Measurements from ENCODE around the gene UST. TPM values are rescaled to one million over a fixed set of nuclear protein-coding genes. Genes with fewer than 3 reads are reported as not detected.
"Not testable (repeated sequence)": the region's sequence is repeated elsewhere in the genome, so short reads cannot be mapped to it uniquely, and the experiment has no call there.

UST gene
- total and polyA plus RNA-seq, 8 donors, result 3.7 to 20.9 (median 8.6) TPM

DNA sequence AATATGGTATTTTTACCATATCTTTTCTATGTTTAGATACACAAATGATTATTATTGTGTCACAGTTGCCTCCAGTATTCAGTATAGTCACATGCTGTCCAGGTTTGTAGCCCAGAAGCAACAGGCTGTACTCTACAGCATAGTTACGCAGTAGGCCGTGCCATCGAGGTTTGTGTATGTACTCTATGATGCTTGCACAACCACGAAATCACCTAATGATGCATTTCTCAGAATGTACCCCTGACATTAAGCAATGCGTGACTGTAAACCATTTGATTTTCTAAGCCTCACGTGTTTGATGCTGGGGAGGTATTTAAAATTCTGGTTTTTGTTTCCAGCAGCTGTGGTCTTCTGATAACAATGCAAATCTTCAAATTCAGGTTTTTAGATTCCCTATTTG, 207.6 kb downstream of the UST start:
- DNase-seq (no peak), FAIRE-seq (no peak), ATAC-seq (no peak)
- Histone ChIP-seq H3K9me3 (no peaks in the 10 kb centered on the region), H3K36me3 (no peaks in the 10 kb centered on the region), H3K27me3 (no peaks in the 10 kb centered on the region), H3K4me3 (no peak overlapping the region), H3K27ac (no peak overlapping the region), H3K4me1 (no peaks in the 10 kb centered on the region)
- intact Hi-C loops (cut with DNase I), result loop anchor here in 2 of 3 donors (5.0 to 10.0 kb wide), 3 partner anchors 220 to 380 kb away; no protein-coding TSS in a partner anchor
- WGBS, 2 donors, result 93 to 95% methylated on average over 6 of the region's 6 CpGs
- TF ChIP-seq, protein P1, sequence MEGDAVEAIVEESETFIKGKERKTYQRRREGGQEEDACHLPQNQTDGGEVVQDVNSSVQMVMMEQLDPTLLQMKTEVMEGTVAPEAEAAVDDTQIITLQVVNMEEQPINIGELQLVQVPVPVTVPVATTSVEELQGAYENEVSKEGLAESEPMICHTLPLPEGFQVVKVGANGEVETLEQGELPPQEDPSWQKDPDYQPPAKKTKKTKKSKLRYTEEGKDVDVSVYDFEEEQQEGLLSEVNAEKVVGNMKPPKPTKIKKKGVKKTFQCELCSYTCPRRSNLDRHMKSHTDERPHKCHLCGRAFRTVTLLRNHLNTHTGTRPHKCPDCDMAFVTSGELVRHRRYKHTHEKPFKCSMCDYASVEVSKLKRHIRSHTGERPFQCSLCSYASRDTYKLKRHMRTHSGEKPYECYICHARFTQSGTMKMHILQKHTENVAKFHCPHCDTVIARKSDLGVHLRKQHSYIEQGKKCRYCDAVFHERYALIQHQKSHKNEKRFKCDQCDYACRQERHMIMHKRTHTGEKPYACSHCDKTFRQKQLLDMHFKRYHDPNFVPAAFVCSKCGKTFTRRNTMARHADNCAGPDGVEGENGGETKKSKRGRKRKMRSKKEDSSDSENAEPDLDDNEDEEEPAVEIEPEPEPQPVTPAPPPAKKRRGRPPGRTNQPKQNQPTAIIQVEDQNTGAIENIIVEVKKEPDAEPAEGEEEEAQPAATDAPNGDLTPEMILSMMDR (IDR thresholded peaks at IDR 0.05), result no peak

DNA sequence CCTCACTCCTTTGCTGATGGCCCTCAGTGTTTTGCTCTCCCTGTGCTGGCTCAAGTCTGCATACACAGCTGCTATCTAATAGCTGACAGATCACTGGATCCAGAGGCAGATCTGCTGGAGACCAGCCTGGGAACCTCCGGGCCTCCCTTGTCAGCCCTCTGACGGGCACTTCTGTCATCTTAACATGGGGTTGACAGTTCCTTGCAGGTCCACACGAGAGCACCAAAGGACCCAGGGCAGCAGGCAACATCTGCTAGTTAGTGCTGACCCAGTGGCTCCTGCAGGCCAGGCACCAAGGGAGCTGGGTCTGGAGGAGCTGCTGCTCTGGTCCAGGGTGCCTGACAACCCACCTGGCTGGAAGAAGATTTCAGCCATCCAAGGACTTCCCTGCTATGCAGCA, 208.1 kb downstream of the UST start:
- ATAC-seq (no peak), DNase-seq (no peak), FAIRE-seq (no peak)
- H3K4me3 ChIP-seq, result no peak overlapping the region
- TF ChIP-seq, protein P1 (IDR thresholded peaks at IDR 0.05), result no peak
- H3K4me1 ChIP-seq, result no peaks in the 10 kb centered on the region
- H3K9me3 ChIP-seq, result no peaks in the 10 kb centered on the region
- intact Hi-C loops (cut with DNase I), result loop anchor here in 2 of 3 donors (5.0 to 10.0 kb wide), 3 partner anchors 220 to 380 kb away; no protein-coding TSS in a partner anchor
- 65 to 76% methylated on average over 3 of the region's 3 CpGs for WGBS, 2 donors
- H3K27me3 ChIP-seq, result no peaks in the 10 kb centered on the region
- H3K27ac ChIP-seq, result no peak overlapping the region
- no peaks in the 10 kb centered on the region for H3K36me3 ChIP-seq

DNA sequence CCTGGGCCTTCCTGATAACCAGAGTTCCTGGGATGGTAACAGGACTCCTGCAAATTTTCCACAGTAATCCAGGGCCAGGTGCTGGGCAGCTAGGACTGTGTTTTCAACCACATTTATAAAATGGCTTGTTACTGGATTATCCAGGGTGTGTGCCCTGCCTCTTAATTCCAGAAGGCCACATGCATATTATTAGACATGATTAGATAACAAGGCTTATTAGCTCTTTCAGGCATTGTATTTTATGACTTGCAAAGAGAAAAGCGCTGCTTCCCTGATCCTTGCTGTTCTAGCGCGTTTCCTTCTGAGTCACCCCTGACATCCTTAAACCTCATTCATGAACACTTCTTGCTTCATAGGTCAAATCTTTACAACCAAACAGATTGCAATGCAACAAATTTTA, 208.6 kb downstream of the UST start:
- H3K9me3 ChIP-seq, result no peaks in the 10 kb centered on the region
- intact Hi-C loops (cut with DNase I), result loop anchor here in 2 of 3 donors (10.0 kb wide), 2 partner anchors 221 to 381 kb away; no protein-coding TSS in a partner anchor
- FAIRE-seq (no peak), ATAC-seq (no peak), DNase-seq (no peak)
- no peaks in the 10 kb centered on the region for H3K27me3 ChIP-seq
- TF ChIP-seq, protein P1 (IDR thresholded peaks at IDR 0.05), result no peak
- H3K4me3 ChIP-seq, result no peak overlapping the region
- H3K36me3 ChIP-seq, result no peaks in the 10 kb centered on the region
- 92 to 97% methylated on average over 3 of the region's 3 CpGs for WGBS, 2 donors
- no peak overlapping the region for H3K27ac ChIP-seq
- H3K4me1 ChIP-seq, result no peaks in the 10 kb centered on the region

DNA sequence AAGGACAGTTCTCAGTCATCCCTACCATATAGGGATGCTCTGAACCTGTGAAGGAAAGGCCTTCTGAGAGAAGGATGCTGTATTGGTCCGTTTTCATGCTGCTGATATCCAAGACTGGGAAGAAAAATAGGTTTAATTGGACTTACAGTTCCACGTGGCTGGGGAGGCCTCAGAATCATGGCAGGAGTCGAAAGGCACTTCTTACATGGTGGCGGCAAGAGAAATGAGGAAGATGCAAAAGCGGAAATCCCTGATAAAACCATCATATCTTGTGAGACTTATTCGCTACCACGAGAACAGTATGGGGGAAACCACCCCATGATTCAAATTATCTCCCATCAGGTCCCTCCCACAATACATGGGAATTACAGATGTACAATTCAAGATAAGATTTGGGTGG, 209.3 kb downstream of the UST start:
- not testable (repeated sequence) for FAIRE-seq, DNase-seq, H3K36me3 ChIP-seq, H3K27ac ChIP-seq, H3K4me1 ChIP-seq, H3K27me3 ChIP-seq, H3K4me3 ChIP-seq, H3K9me3 ChIP-seq, ATAC-seq
- intact Hi-C loops (cut with DNase I), result loop anchor here in 2 of 3 donors (10.0 kb wide), 2 partner anchors 221 to 381 kb away; no protein-coding TSS in a partner anchor
- 92 to 94% methylated on average over 7 of the region's 7 CpGs for WGBS, 2 donors

DNA sequence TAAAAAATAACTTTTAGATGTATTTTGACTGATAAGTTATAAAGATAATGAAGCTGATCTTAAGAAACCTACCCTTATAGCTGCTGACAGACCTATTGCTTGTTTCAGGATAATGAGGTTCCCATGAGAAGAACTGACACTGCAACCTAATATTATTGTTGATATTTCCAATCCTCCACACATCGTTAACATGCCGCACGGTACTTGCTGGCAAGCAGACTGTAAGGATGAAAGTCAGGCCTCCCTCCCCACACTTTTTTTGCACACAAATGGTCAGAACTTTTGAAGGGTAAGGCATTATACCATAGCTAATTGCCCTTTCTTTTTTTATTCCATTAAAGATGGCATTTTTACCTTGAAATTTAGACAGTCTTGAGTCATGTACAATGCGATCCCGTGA, 210.9 kb downstream of the UST start:
- Histone ChIP-seq H3K36me3 (no peaks in the 10 kb centered on the region), H3K27me3 (no peaks in the 10 kb centered on the region), H3K4me3 (no peak overlapping the region), H3K4me1 (no peaks in the 10 kb centered on the region), H3K27ac (no peak overlapping the region), H3K9me3 (no peaks in the 10 kb centered on the region)
- 93 to 97% methylated on average over 5 of the region's 5 CpGs for WGBS, 2 donors
- TF ChIP-seq, protein P1 (IDR thresholded peaks at IDR 0.05), result no peak
- no peak for DNase-seq
- no peak for ATAC-seq
- FAIRE-seq, result no peak
- intact Hi-C loops (cut with DNase I), result loop anchor here in 2 of 3 donors (10.0 kb wide), 2 partner anchors 223 to 383 kb away; no protein-coding TSS in a partner anchor
